Liver (tissue), 9 donors: ENCODE results near the gene STOM. TPM values are rescaled to one million over a fixed set of nuclear protein-coding genes. Genes with fewer than 3 reads are reported as not detected.
A peak's percentile ranks its signal among the peaks of the same experiment; 100 is the strongest.

ENCODE experiments used
- DNase-seq: peaks from one replicate; pipeline ENCODE4 v3.0.0-alpha.2; 2017; ENCODE audit warnings: low spot score
- H3K27ac ChIP-seq, 2 donors: one replicate each; pipeline ENCODE4 v1.7.0; 2013; ENCODE audit warnings: inconsistent platforms in 2 of 2, low read length in 2 of 2, control low read depth in 1 of 2, low read depth in 1 of 2, mild to moderate bottlenecking in 1 of 2
- H3K27me3 ChIP-seq, 4 donors: one replicate each; pipeline versions ENCODE4 v1.6.1 to v1.7.0; 2013; ENCODE audit warnings: low read length in 3 of 4, inconsistent platforms in 1 of 4, mild to moderate bottlenecking in 1 of 4, moderate library complexity in 1 of 4; ENCODE audit not compliant: control insufficient read depth in 4 of 4, insufficient read depth in 4 of 4
- H3K36me3 ChIP-seq, 4 donors: one replicate each; pipeline versions ENCODE4 v1.6.1 to v1.7.0; 2013; ENCODE audit warnings: low read length in 3 of 4, mild to moderate bottlenecking in 3 of 4, low read depth in 1 of 4, moderate library complexity in 1 of 4; ENCODE audit not compliant: control insufficient read depth in 4 of 4, insufficient read depth in 3 of 4
- H3K4me1 ChIP-seq, 4 donors: one replicate each; pipeline versions ENCODE4 v1.6.1 to v1.7.0; 2013; ENCODE audit warnings: low read length in 3 of 4, mild to moderate bottlenecking in 3 of 4, moderate library complexity in 1 of 4; ENCODE audit not compliant: control insufficient read depth in 4 of 4, insufficient read depth in 4 of 4
- H3K4me3 ChIP-seq, 3 donors: one replicate each; pipeline versions ENCODE4 v1.6.1 to v1.7.0; 2013; ENCODE audit warnings: low read length in 3 of 3, control low read depth in 1 of 3, low read depth in 1 of 3, mild to moderate bottlenecking in 1 of 3
- H3K9ac ChIP-seq, 2 donors: one replicate each; pipeline ENCODE4 v1.7.0; 2013; ENCODE audit warnings: low read length in 2 of 2, mild to moderate bottlenecking in 2 of 2, moderate library complexity in 2 of 2, control low read depth in 1 of 2, low read depth in 1 of 2
- H3K9me3 ChIP-seq, 4 donors: one replicate each; pipeline versions ENCODE4 v1.6.1 to v1.7.0; 2013; ENCODE audit warnings: low read length in 3 of 4; ENCODE audit not compliant: control insufficient read depth in 4 of 4
- ATF3 ChIP-seq: IDR thresholded peaks from 2 replicates; pipeline ENCODE4 v1.6.1; 2016; ENCODE audit warnings: antibody characterized with exemption
- CTCF ChIP-seq: fragments of 150-350 bp; IDR thresholded peaks from 2 replicates; pipeline ENCODE4 v1.5.1; 2017; ENCODE audit warnings: improper control_type of control experiment, low read depth, low read length; ENCODE audit not compliant: missing input control
- EGR1 ChIP-seq, 2 donors: IDR thresholded peaks; 2 replicates each; pipeline ENCODE4 v1.6.1; 2016 to 2018; ENCODE audit warnings: antibody characterized with exemption in 2 of 2, low read depth in 2 of 2
- FOXA1 ChIP-seq: IDR thresholded peaks from 2 replicates; pipeline ENCODE4 v1.6.1; 2016; ENCODE audit warnings: antibody characterized with exemption
- FOXA2 ChIP-seq: IDR thresholded peaks from 2 replicates; pipeline ENCODE4 v1.6.1; 2016; ENCODE audit warnings: antibody characterized with exemption
- GABPA ChIP-seq, 2 donors: IDR thresholded peaks in 1 of 2; conservative IDR thresholded peaks in 1 of 2; 2 replicates each; pipeline ENCODE4 v1.6.1; 2016; ENCODE audit warnings: antibody characterized with exemption in 2 of 2, mild to moderate bottlenecking in 1 of 2, moderate library complexity in 1 of 2
- HNF4A ChIP-seq, 2 donors: conservative IDR thresholded peaks; 2 replicates each; pipeline ENCODE4 v1.6.1; 2016; ENCODE audit warnings: antibody characterized with exemption in 2 of 2, mild to moderate bottlenecking in 2 of 2
- HNF4G ChIP-seq: IDR thresholded peaks from 2 replicates; pipeline ENCODE4 v1.6.1; 2016; ENCODE audit warnings: antibody characterized with exemption
- JUND ChIP-seq, 2 donors: IDR thresholded peaks; 2 replicates each; pipeline ENCODE4 v1.6.1; 2016; ENCODE audit warnings: antibody characterized with exemption in 2 of 2
- MAX ChIP-seq: IDR thresholded peaks from 2 replicates; pipeline ENCODE4 v1.6.1; 2016; ENCODE audit warnings: antibody characterized with exemption
- NR2F2 ChIP-seq: IDR thresholded peaks from 2 replicates; pipeline ENCODE4 v1.6.1; 2016; ENCODE audit warnings: antibody characterized with exemption
- RAD21 ChIP-seq, 2 donors: IDR thresholded peaks; 2 replicates each; pipeline ENCODE4 v1.6.1; 2016; ENCODE audit warnings: antibody characterized with exemption in 2 of 2, mild to moderate bottlenecking in 2 of 2
- REST ChIP-seq: IDR thresholded peaks from 2 replicates; pipeline ENCODE4 v1.6.1; 2016; ENCODE audit warnings: antibody characterized with exemption, mild to moderate bottlenecking
- RXRA ChIP-seq, 2 donors: IDR thresholded peaks; 2 replicates each; pipeline ENCODE4 v1.6.1; 2017 to 2018; ENCODE audit warnings: antibody characterized with exemption in 2 of 2, mild to moderate bottlenecking in 1 of 2
- SP1 ChIP-seq: IDR thresholded peaks from 2 replicates; pipeline ENCODE4 v1.6.1; 2018; ENCODE audit warnings: antibody characterized with exemption, mild to moderate bottlenecking
- TAF1 ChIP-seq: conservative IDR thresholded peaks from 2 replicates; pipeline ENCODE4 v1.6.1; 2016; ENCODE audit warnings: antibody characterized with exemption, mild to moderate bottlenecking
- YY1 ChIP-seq: IDR thresholded peaks from 2 replicates; pipeline ENCODE4 v1.6.1; 2016; ENCODE audit warnings: antibody characterized with exemption, mild to moderate bottlenecking
- ZBTB33 ChIP-seq: IDR thresholded peaks from 2 replicates; pipeline ENCODE4 v1.6.1; 2016; ENCODE audit warnings: antibody characterized with exemption
- WGBS: extraction: QIAGEN DNeasy Blood & Tissue Kit; methylation state at CpG from one replicate; pipeline ENCODE4 v1.1.7; 2013; 5-methylcytosine and 5-hydroxymethylcytosine counted together
- polyA plus RNA-seq, 2 donors: library from polyadenylated mRNA; stranded (reverse) in 1 of 2; unstranded in 1 of 2; fragments of 200-250 nt in 1 of 2; fragments of >200 nt in 1 of 2; fragmentation: Nextera tagmentation in 1 of 2; extraction: Ambion mirVana in 1 of 2; gene quantifications; one replicate each; pipeline versions ENCODE4 v1.2.1 to v1.2.3, GENCODE V29; 2013 to 2015
- total RNA-seq, 2 donors: library from RNA; depleted of rRNA; stranded (reverse); fragments of >200 nt; gene quantifications; one replicate each; pipeline ENCODE4 v1.2.3, GENCODE V29; 2014
- donor health status: healthy.
- donor health status: healthy.
- donor health status: healthy.
- donor health status: healthy.
- donor health status: healthy.

The STOM gene
- total and polyA plus RNA-seq, 4 donors: 150 to 398 (median 265) TPM

- H3K4me3 ChIP-seq: no peak overlapping the region
- H3K4me1 ChIP-seq: peaks cover 8 to 29% (median 17%) of the 10 kb centered on the region in 4 donors
- H3K27me3 ChIP-seq: no peaks in the 10 kb centered on the region
- DNase-seq: no peak
- H3K9ac ChIP-seq: no peak overlapping the region
- H3K36me3 ChIP-seq: peaks cover 5 to 23% (median 7%) of the 10 kb centered on the region in 4 donors
- H3K27ac ChIP-seq: peak overlapping the region; percentile 13 to 61
- H3K9me3 ChIP-seq: no peaks in the 10 kb centered on the region
- TF ChIP-seq RAD21 (IDR thresholded peaks at IDR 0.05) (peak in 1 of 2 donors; percentile 25), TAF1 (no peak)
- WGBS: 79% methylated on average over 7 of the region's 7 CpGs
Observed at GRCh38 chr9:121325387-121325786, 44.7 kb downstream of the STOM start.

- Histone ChIP-seq H3K4me3 (no peak overlapping the region), H3K36me3 (peaks cover 5 to 19% (median 7%) of the 10 kb centered on the region in 4 donors), H3K27ac (peak overlapping the region in 1 of 2 donors; percentile 13), H3K27me3 (no peaks in the 10 kb centered on the region), H3K9ac (no peak overlapping the region), H3K9me3 (no peaks in the 10 kb centered on the region), H3K4me1 (peaks cover 8 to 29% (median 16%) of the 10 kb centered on the region in 4 donors)
- no peak for TF ChIP-seq MAX
- TF ChIP-seq HNF4A (conservative IDR thresholded peaks at IDR 0.05): peak in 1 of 2 donors; percentile 14
- DNase-seq: no peak
- WGBS: 91% methylated on average over 2 of the region's 2 CpGs
Observed at GRCh38 chr9:121324755-121325154, 45.3 kb downstream of the STOM start.

- Histone ChIP-seq H3K9ac (no peak overlapping the region), H3K36me3 (peaks cover 4 to 16% (median 5%) of the 10 kb centered on the region in 4 donors), H3K27me3 (no peaks in the 10 kb centered on the region), H3K27ac (no peak overlapping the region), H3K4me3 (no peak overlapping the region), H3K4me1 (peaks cover 8 to 29% (median 15%) of the 10 kb centered on the region in 4 donors), H3K9me3 (no peaks in the 10 kb centered on the region)
- no peak for DNase-seq
- no peak for TF ChIP-seq EGR1 (IDR thresholded peaks at IDR 0.05; ENCODE audit: low read depth in 2 of 2)
- TF ChIP-seq CTCF: no peak
- no peak for TF ChIP-seq TAF1
- TF ChIP-seq MAX: no peak
- no peak for TF ChIP-seq JUND (IDR thresholded peaks at IDR 0.05)
- TF ChIP-seq ZBTB33: no peak
- no peak for TF ChIP-seq YY1
- TF ChIP-seq SP1: no peak
- no peak for TF ChIP-seq HNF4G
- TF ChIP-seq NR2F2: no peak
- no peak for TF ChIP-seq RXRA (IDR thresholded peaks at IDR 0.05)
- TF ChIP-seq HNF4A (conservative IDR thresholded peaks at IDR 0.05): no peak
- TF ChIP-seq GABPA (IDR thresholded peaks at IDR 0.05 in 1 of 2, conservative IDR thresholded peaks at IDR 0.05 in 1 of 2): no peak
- no peak for TF ChIP-seq FOXA1
- no peak for TF ChIP-seq RAD21 (IDR thresholded peaks at IDR 0.05)
- TF ChIP-seq FOXA2: no peak
- no peak for TF ChIP-seq ATF3
- TF ChIP-seq REST: no peak
- WGBS: 94% methylated on average over 5 of the region's 5 CpGs
Observed at GRCh38 chr9:121324316-121324715, 45.7 kb downstream of the STOM start.
